ENCODE measurements around the gene ACTN4. TPM values are rescaled to one million over a fixed set of nuclear protein-coding genes. Genes with fewer than 3 reads are reported as not detected.

The ACTN4 gene
- total and polyA plus RNA-seq, 2 experiments from 2014 or later = 59.3 to 321 TPM

- Histone ChIP-seq H3K9me2 (replicated peaks; ENCODE audit: insufficient read depth) (no peaks in the 10 kb centered on the region), H3K79me2 (no peaks in the 10 kb centered on the region), H3K4me2 (no peak overlapping the region), H3K36me3 (replicated peaks; ENCODE audit: insufficient read depth, low read depth) (no peaks in the 10 kb centered on the region), H3K27me3 (no peaks in the 10 kb centered on the region), H2AFZ (no peak overlapping the region), H3K4me1 (ENCODE audit: insufficient read depth) (no peaks in the 10 kb centered on the region), H3K9me3 (ENCODE audit: low read depth) (no peaks in the 10 kb centered on the region), H3K4me3 (no peak overlapping the region), H4K20me1 (ENCODE audit: insufficient read depth, poor library complexity, severe bottlenecking) (no peaks in the 10 kb centered on the region), H3K27ac (no peak overlapping the region)
- DNase-seq (ENCODE audit: low spot score) = no peak
- TF ChIP-seq CTCF (IDR thresholded peaks at IDR 0.05; ENCODE audit: poor library complexity) (no peak), EZH2 (IDR thresholded peaks at IDR 0.05; ENCODE audit: borderline replicate concordance) (no peak), EZH2phosphoT487 (IDR thresholded peaks at IDR 0.05; ENCODE audit: low read depth, severe bottlenecking, unreplicated experiment) (no peak)
- 83% methylated on average over 7 of the region's 7 CpGs for WGBS (ENCODE audit: low lambda C conversion rate, missing lambda C conversion rate)
Observed at GRCh38 chr19:38781058-38781457, 133.6 kb downstream of the ACTN4 start.

Other genes starting within 250 kb of the ACTN4 start
- gene FAM98C, start 244.6 kb upstream of the ACTN4 start, total RNA-seq = 9.9 and 17.3 TPM in 2 replicates
- gene FAM98C, start 244.6 kb upstream of the ACTN4 start, polyA plus RNA-seq = 20.2 and 27.7 TPM in 2 replicates
- gene RASGRP4, start 221.4 kb upstream of the ACTN4 start, total RNA-seq = 0.07 and 0.36 TPM in 2 replicates
- 0.44 TPM in 1 of 2 replicates, not detected in the other for gene RASGRP4, start 221.4 kb upstream of the ACTN4 start, polyA plus RNA-seq
- gene RYR1, start 214.0 kb upstream of the ACTN4 start, total RNA-seq = 0.04 and 0.07 TPM in 2 replicates
- 0.21 and 0.39 TPM in 2 replicates for gene RYR1, start 214.0 kb upstream of the ACTN4 start, polyA plus RNA-seq
- 0.57 and 0.96 TPM in 2 replicates for gene MAP4K1, start 29.7 kb upstream of the ACTN4 start, total RNA-seq
- 2.6 and 4.5 TPM in 2 replicates for gene MAP4K1, start 29.7 kb upstream of the ACTN4 start, polyA plus RNA-seq
- gene EIF3K, start 28.5 kb upstream of the ACTN4 start, total RNA-seq = 309 and 354 TPM in 2 replicates
- 170 and 171 TPM in 2 replicates for gene EIF3K, start 28.5 kb upstream of the ACTN4 start, polyA plus RNA-seq
- 12.5 and 26.6 TPM in 2 replicates for gene CAPN12, start 96.8 kb downstream of the ACTN4 start, total RNA-seq
- gene CAPN12, start 96.8 kb downstream of the ACTN4 start, polyA plus RNA-seq = 24.3 and 38.9 TPM in 2 replicates
- not detected in 2 replicates for gene LGALS7, start 125.9 kb downstream of the ACTN4 start, total RNA-seq
- 1.2 TPM in 2 replicates for gene LGALS7, start 125.9 kb downstream of the ACTN4 start, polyA plus RNA-seq
- gene LGALS7B, start 141.6 kb downstream of the ACTN4 start, total RNA-seq = 0.64 TPM in 1 of 2 replicates, not detected in the other
- 0.72 TPM in 1 of 2 replicates, not detected in the other for gene LGALS7B, start 141.6 kb downstream of the ACTN4 start, polyA plus RNA-seq
- gene LGALS4, start 165.3 kb downstream of the ACTN4 start, total RNA-seq = 147 and 148 TPM in 2 replicates
- 181 and 199 TPM in 2 replicates for gene LGALS4, start 165.3 kb downstream of the ACTN4 start, polyA plus RNA-seq
- 125 and 133 TPM in 2 replicates for gene ECH1, start 184.1 kb downstream of the ACTN4 start, total RNA-seq
- gene ECH1, start 184.1 kb downstream of the ACTN4 start, polyA plus RNA-seq = 272 and 284 TPM in 2 replicates
- 154 and 209 TPM in 2 replicates for gene HNRNPL, start 202.3 kb downstream of the ACTN4 start, total RNA-seq
- 169 and 184 TPM in 2 replicates for gene HNRNPL, start 202.3 kb downstream of the ACTN4 start, polyA plus RNA-seq
- 3.9 and 5.6 TPM in 2 replicates for gene RINL, start 230.6 kb downstream of the ACTN4 start, total RNA-seq
- gene RINL, start 230.6 kb downstream of the ACTN4 start, polyA plus RNA-seq = 4.6 and 7.7 TPM in 2 replicates

All from hepatocyte (in vitro differentiated cells).